Astrocyte of the cerebellum (primary cell): ENCODE results near the gene PTGES2.
"Not testable (repeated sequence)": the region's sequence is repeated elsewhere in the genome, so short reads cannot be mapped to it uniquely, and the experiment has no call there.

ENCODE experiments used
- DNase-seq: peaks from one replicate; pipeline ENCODE4 v3.0.0-alpha.2; 2011; ENCODE audit warnings: low read depth
- H3K4me3 ChIP-seq: 2 replicates; pipeline ENCODE4 v1.5.1; 2011; ENCODE audit warnings: mild to moderate bottlenecking, low read depth, low read length, moderate library complexity
- in situ Hi-C: cut with HindIII; loops from 2 replicates; pipeline ENCODE4 v1.10.0; 2017; ENCODE audit warnings: low sequenced_read_pairs
- TF ChIP-seq, protein P1 (sequence below): IDR thresholded peaks from 2 replicates; pipeline ENCODE4 v1.5.1; 2012; ENCODE audit warnings: low read length, low read depth, moderate library complexity, mild to moderate bottlenecking; ENCODE audit errors: missing control alignments

Gene PTGES2

DNA sequence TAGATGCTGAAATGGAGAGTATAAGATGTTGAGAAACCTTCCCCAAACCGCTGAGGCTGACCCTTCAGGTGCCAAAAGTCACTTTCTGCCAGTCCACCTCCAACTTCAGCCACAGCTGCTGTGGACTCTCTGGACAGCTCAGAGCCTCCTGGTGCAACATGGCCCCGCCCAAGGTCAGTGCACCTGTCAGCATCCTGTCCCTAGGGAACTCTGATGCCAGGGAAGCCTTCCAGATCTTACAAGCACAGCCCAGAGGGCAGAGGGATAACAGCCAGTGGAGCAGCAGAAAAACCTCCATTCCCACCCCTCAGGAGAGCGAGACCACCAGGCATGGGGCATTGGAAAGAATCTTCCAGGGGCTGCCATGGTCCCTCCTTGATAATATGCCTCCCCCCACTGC, 10.5 kb upstream of the PTGES2 start:
- H3K4me3 ChIP-seq = no peak overlapping the region
- TF ChIP-seq, protein P1, sequence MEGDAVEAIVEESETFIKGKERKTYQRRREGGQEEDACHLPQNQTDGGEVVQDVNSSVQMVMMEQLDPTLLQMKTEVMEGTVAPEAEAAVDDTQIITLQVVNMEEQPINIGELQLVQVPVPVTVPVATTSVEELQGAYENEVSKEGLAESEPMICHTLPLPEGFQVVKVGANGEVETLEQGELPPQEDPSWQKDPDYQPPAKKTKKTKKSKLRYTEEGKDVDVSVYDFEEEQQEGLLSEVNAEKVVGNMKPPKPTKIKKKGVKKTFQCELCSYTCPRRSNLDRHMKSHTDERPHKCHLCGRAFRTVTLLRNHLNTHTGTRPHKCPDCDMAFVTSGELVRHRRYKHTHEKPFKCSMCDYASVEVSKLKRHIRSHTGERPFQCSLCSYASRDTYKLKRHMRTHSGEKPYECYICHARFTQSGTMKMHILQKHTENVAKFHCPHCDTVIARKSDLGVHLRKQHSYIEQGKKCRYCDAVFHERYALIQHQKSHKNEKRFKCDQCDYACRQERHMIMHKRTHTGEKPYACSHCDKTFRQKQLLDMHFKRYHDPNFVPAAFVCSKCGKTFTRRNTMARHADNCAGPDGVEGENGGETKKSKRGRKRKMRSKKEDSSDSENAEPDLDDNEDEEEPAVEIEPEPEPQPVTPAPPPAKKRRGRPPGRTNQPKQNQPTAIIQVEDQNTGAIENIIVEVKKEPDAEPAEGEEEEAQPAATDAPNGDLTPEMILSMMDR = no peak
- no peak for DNase-seq
- in situ Hi-C loops = no loop called here

DNA sequence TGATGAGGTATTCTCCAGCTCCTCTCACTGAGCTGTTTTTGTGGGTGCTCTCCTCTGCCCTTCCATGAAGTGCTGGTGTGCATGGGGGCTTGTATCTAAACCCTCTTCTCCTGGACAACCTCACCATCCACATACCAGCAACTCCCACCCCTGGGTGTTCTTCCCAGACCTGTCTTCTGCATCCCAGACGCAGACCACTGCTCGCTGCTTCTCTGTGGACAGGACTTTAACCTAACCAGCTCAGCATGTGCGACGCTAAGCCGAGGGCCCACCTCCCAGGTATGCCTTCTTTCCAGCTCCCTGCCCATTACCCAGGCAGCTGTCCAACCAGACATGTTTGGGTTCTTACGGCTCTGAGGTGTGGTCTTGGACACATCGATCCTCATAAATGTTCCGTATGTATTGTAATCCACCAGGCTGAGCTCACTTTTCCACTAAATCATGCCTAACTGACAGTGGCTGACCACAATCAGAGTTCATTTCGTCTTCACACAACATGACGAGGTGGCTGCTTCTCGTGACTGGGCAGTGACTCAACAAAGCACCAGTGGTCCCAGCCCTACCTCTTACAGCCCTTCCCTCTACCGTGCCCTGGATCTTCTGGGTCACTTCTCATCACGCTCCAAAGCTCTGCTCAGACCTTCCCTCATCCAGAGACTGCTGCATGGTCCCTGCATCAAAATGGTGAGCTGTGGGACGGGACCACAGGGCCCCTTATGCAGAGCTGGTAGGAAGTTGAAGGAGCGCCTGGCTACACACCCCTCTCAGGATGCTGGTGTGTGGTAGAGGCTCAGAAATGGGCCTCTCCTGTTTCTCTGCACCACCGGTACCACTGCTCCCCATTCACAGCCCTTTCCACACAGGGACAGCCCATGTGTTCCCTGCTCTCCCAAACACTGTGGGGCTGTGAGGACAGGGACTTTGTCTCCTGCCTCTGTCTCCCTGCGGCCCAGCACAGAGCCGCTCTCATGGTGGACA, 9.6 kb upstream of the PTGES2 start:
- TF ChIP-seq, protein P1 = no peak
- in situ Hi-C loops = no loop called here
- DNase-seq = peak; percentile 70
- no peak overlapping the region for H3K4me3 ChIP-seq

DNA sequence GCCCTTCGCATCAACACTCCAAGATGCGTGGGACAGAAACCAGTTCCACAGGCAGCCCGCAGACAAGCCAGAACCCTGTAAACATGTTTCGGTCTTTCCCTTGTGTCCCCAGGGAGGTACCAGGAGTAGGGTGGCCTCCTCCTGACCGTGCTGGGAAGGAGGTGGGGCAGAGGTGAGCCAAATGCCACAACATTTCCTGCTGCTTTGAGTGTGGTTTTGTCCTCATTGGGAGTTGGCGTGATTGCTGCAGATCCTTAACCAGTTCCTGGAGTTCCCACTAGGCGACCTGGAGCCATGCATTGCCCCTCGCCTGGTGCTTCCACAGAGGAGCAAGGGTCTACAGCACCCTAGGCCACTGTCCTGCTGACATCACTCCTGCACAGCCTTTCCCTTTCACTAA, 8.0 kb upstream of the PTGES2 start:
- in situ Hi-C loops, H3K4me3 ChIP-seq: not testable (repeated sequence)

DNA sequence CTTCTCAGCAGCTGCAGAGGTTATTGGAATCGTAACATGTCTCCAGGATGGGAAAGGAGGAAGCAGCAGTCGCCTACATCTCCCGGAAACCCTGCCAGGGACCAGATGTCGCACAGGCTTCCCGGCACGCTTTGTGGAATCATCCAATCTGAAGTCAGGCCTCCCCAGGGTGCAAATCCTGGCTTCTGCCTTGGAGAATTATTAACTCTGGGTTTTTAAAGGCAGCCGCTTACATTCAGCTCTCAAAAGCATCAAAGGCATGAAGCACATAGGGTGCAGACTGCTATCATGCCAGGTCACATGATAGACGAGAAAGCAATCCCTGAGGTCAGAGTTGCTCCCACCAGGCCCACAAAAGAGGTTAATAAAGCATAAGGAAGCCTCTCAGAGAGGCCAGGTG, 4.6 kb upstream of the PTGES2 start:
- DNase-seq, H3K4me3 ChIP-seq, in situ Hi-C loops: not testable (repeated sequence)

More for the DNA sequence above, 8.0 kb upstream of the PTGES2 start:
- DNase-seq = not testable (repeated sequence)

DNA sequence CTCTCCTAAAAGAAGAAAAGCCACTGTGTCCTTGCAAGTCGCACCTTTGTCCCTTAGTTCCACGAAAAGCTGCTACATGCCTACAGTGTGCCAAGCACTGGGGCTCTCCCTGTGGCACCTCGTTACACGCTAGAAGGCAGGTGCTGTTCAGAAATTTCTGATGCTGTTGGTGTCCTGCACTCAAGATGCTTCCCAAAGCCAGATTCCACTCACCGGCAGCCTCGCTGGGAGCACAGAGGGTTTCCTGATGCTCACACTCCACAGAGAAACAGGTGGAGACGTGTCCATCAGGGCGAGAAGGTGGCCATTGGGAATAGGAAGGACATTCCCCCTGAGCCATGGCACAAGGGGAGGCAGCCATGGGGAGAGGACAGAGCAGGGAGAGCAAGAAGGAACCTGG, 3.8 kb upstream of the PTGES2 start:
- in situ Hi-C loops, DNase-seq, H3K4me3 ChIP-seq: not testable (repeated sequence)

DNA sequence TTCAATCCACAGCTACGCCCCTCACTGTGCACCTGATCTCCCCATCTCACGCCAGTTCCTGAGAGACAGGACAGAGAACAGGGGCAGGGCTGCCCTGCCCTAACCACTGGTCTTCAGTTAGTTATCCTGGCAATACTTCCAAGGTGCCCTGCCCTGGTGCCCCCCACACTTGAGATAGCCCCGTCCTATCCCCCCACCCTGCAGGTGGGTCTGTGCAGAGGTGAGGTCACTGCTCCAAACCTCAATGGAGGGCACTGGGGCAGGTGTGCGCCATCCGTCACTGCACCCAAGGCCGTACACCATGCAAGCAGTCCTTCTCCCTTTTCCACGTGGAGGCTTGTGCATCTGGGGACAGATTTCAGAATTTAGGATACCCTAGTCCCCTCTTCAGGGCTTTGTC, 3.1 kb upstream of the PTGES2 start:
- DNase-seq, in situ Hi-C loops, H3K4me3 ChIP-seq: not testable (repeated sequence)

DNA sequence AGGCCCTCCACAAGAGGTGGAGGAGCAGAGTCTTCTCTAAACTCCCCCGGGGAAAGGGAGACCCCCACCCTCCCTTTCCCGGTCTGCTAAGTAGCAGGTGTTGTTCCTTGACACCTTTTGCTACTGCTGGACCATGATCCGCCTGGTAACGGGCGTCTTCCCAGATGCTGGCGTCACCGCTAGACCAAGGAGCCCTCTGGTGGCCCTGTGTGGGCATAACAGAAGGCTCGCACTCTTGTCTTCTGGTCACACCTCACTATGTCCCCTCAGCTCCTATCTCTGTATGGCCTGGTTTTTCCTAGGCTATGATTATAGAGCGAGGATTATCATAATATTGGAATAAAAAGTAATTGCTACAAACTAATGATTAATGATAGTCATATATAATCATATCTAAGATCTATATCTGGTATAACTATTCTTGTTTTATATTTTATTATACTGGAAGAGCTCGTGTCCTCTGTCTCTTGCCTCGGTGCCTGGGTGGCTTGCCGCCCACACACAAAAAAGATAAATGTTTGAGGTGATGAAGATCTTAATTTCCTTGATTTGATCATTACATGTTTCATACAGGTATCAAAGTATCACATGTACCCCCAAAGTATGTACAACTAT, 2.6 kb upstream of the PTGES2 start:
- in situ Hi-C loops, H3K4me3 ChIP-seq, DNase-seq: not testable (repeated sequence)
- TF ChIP-seq, protein P1 = peak; percentile 22

DNA sequence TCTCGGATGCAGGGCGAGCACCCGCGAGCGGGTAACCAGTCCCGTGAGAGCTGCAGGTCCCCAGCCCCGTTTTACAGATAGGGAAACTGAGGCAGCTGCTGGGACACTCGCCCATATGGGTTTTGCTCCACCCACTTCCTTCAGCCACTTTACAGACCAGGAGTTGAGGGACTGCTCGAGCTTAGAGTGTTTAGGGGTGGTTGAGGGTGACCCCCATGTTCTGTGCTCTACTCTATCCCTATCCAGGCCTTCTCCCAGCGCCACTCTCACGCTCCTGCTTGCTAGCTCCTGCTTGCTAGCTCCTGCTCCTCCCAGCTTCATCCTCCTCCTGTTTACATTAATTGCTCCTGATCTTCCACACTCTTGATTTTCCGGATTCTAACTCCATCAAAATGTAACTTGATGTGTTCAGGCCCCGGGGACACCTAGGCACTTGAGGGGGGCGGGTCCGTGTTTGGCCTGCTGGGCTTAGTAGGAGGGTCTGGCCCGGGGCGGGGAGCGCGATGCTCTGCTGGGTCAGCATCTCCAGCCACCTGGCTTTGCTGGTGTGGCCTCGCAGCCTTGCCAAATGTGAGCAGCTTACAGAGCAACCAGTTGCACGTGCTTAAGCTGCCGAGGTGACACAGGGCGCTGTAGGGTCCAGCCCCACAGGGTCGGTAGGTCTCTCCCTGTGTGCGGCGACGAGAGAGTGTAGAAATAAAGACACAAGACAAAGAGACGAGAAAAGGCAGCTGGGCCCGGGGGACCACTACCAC, 1.5 kb upstream of the PTGES2 start:
- TF ChIP-seq, protein P1 = no peak
- H3K4me3 ChIP-seq = peak overlapping the region; percentile 67
- no peak for DNase-seq
- in situ Hi-C loops = no loop called here
